ENCODE measurements around the gene CNOT10.
A peak's percentile ranks its signal among the peaks of the same experiment; 100 is the strongest.
"Not testable (repeated sequence)": the region's sequence is repeated elsewhere in the genome, so short reads cannot be mapped to it uniquely, and the experiment has no call there.

Gene CNOT10

GRCh38 chr3:32759342-32759741, 74.4 kb downstream of the CNOT10 start:
- DNase-seq (ENCODE audit: low read depth) = no peak

- DNase-seq (ENCODE audit: low read depth) = no peak
Measured at GRCh38 chr3:32764481-32764880, 79.5 kb downstream of the CNOT10 start.

- DNase-seq (ENCODE audit: low read depth) = no peak
Measured at GRCh38 chr3:32778389-32778788, 93.4 kb downstream of the CNOT10 start.

DNA sequence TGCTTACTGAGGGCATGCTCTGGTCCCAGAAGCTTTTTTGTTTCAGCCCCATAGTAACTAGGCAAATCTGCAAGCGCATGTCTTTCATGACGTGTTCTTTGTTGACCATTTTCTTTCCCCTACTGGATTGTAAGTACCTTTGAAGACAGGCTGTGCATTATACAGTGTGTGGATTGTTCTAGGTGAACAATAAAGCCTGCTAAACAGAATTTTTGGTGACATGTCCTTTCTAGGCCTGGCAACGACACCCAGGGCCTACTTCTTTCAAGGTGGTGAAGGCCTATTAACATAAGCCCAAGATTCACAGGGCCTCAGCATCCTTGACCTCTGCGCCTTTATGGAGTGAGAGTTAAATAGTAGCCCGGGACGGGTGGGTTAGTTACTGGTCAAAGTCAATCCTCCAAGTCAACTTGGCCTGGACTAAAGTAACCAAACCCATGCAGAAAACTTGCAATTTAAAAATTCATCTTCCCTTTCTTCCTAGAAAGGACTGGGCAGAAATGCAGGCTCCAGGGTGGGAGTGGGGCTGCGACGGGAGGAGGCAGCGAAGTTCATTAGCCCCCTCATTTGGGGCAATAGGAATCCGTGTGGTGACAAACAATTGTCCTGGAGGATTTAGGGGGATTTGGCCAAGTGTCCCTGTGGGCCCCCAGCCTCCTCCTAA, 95.2 kb downstream of the CNOT10 start:
- DNase-seq (ENCODE audit: low read depth) = no peak

DNA sequence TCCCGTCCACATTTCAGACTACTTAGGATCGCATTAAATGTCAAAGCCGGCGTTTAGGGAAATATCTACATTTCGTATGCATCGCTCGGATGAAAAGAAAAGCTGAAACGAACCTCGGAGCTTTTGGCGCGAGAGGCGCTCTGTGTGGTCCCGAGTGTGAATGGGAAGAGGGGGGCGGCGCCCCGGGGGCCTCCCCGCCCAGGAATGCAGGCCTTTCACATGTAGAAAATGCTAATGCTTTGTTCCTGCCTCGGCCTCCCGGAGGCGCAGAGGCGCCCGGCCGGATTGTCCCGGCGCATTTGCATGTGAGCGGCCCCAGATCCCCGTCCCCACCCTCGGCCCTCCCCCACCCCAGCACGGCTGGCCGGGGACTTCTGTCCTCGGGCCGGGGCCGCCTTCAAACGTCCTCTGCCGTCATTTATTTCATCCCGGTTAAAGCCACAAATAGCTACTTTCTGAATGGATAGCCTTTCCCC, 95.8 kb downstream of the CNOT10 start:
- no peak for DNase-seq (ENCODE audit: low read depth)

DNA sequence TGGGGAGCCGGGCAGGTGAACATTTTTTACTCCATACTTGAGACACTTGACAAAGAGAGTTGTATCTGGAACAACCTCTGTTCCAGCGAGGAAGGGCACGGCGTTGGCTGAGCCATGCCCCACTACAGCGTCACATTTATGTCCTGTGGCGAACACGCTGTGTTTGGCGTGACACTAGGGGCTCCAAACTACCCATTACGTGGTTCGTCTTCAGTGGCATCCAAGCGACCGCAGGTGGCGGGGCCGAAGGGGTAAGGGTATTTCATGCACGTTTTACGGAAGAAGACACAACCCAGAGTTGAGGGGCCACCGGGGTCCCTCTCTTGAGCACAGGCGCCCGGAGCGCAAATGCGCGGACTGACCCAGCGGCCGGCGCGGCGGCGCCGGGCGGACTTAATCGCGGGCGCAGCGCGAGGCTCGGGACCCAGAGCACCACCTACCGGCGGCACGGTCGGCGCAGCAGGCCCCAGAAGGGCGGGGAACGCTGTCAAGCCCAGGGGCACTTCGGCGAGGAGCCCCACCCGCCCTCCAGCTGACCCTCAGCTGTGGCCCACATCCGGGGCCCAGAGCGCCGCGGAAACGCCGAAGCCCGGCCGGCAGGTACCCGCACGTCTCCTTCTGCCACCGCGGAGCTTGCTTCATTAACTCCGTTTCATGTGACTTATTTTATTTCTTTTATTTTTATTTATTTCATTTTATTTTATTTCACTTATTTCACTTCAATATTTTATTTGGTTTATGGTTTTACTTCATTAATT, 96.4 kb downstream of the CNOT10 start:
- DNase-seq (ENCODE audit: low read depth) = peak; percentile 51

DNA sequence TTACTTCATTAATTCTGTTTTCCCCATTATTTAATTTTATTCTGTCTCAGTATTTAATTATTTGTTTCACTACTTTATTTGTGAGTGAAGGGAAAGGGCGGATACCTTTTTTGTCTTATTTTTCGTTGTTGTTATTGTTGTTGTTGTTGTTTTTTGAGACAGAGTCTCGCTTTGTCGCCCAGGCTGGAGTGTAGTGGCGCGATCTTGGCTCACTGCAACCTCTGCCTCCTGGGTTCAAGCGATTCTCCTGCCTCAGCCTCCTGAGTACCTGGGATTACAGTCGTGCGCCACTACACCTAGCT, 96.9 kb downstream of the CNOT10 start:
- DNase-seq (ENCODE audit: low read depth) = not testable (repeated sequence)

GRCh38 chr3:32782407-32782806, 97.4 kb downstream of the CNOT10 start:
- no peak for DNase-seq (ENCODE audit: low read depth)

DNA sequence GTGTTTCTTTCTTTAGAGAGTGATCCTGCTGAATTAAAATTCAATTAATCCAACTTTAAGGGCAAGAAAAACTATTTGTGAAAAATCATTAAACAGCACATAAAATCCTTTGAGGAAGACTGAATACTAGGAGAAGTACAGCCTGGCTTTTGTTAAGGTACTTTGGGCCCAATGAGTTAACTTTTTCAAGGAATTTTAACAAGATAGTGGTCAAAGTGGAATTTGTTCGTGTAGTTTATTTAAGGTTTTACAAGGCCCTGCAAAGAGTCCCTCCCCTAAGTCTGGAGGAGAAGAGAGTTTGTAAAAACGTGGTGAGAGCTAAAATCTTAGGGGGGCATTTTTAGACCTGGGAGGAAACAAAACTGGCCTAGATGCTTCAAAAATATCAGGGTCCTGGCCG, 106.8 kb downstream of the CNOT10 start:
- DNase-seq (ENCODE audit: low read depth) = no peak

- no peak for DNase-seq (ENCODE audit: low read depth)
Measured at GRCh38 chr3:32794487-32795308, 109.7 kb downstream of the CNOT10 start.

DNA sequence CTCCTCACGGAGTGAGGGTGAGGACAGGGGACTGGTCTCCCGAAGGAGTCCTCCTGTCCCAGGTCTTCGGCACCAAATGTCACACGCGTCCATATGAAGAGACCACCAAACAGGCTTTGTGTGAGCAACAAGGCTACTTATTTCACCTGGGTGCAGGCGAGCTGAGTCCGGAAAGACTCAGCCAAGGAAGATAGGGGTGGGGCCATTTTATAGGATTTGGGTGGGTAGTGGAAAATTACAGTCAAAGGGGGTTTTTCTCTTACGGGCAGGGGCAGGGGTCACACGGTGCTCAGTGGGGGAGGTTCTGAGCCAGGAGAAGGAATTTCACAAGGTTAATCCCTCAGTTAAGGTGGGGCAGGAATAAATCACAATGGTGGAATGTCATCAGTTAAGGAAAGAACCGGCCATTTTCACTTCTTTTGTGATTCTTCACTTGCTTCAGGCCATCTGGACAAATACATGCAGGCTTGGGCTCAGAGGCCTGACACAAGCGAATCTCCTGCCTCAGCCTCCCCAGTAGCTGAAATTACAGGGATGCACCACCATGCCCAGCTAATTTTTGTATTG, 111.5 kb downstream of the CNOT10 start:
- DNase-seq (ENCODE audit: low read depth) = not testable (repeated sequence)

DNA sequence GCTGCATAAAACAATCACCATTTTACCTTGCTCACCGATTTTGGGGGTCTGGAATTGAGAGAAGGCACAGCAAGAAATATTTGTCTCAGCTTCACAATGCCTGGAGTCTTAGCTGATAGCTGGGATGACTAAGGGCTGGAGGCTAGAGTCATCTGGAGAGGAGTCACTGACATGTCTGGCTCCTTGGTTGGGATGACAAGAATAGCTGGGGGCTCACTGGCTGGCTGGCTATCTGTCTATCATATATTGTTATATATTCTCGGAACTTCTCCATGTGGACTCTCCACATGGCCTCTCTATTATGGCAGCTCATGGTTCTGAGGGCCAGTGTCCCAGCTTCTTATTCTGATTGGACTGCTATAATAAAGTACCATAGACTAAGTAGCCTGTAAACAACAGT, 112.8 kb downstream of the CNOT10 start:
- no peak for DNase-seq (ENCODE audit: low read depth)

- DNase-seq (ENCODE audit: low read depth) = not testable (repeated sequence)
Measured at GRCh38 chr3:32801440-32801839, 116.5 kb downstream of the CNOT10 start.

DNA sequence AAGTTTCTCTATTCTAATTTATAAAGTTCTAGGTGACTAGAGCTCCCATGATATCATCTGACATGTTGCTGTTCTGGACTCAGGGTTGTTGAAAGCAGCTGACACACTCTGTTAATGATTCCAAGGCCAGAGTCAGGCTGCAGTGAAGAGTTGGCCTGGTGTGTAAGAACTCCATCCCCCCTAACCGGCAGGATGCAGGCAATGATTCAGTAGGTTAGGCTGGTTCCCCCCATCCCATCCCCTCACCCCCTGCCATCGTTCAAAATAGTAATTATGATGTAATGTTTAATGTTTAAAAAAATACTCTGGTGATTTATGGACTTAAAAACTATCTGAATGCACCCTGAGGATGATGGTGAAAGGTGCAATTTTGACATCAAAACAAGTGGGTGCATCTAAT, 128.2 kb downstream of the CNOT10 start:
- DNase-seq (ENCODE audit: low read depth) = no peak

DNA sequence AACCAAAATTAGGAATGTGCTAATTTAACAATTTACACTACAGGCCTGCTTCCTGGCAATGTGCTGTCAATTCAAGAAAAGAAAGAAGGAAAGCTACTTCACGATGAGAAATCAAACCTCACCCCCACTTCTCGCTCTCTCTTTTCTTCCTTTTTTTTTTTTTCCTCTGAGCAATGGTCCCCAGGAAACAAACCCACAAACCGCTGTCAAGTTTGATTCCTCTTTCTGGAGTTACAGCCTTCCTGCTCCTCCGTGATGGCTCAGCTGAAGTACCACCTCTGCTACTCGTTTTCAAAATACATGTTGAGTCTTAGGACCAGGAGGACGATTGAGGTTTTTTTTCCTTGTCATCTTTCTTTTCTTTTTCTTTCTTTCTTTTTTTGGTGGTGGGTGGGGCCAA, 129.4 kb downstream of the CNOT10 start:
- no peak for DNase-seq (ENCODE audit: low read depth)

- no peak for DNase-seq (ENCODE audit: low read depth)
Measured at GRCh38 chr3:32815841-32816438, 131.0 kb downstream of the CNOT10 start.

GRCh38 chr3:32816439-32817256, 131.7 kb downstream of the CNOT10 start:
- DNase-seq (ENCODE audit: low read depth) = no peak

GRCh38 chr3:32817257-32817557, 132.2 kb downstream of the CNOT10 start:
- DNase-seq (ENCODE audit: low read depth) = no peak

GRCh38 chr3:32817558-32818228, 132.7 kb downstream of the CNOT10 start, which contains the start of gene TRIM71:
Gene TRIM71 (plus strand): TSS chr3:32817997. CDS start chr3:32818081, 84 bp downstream.
- no peak for DNase-seq (ENCODE audit: low read depth)

DNA sequence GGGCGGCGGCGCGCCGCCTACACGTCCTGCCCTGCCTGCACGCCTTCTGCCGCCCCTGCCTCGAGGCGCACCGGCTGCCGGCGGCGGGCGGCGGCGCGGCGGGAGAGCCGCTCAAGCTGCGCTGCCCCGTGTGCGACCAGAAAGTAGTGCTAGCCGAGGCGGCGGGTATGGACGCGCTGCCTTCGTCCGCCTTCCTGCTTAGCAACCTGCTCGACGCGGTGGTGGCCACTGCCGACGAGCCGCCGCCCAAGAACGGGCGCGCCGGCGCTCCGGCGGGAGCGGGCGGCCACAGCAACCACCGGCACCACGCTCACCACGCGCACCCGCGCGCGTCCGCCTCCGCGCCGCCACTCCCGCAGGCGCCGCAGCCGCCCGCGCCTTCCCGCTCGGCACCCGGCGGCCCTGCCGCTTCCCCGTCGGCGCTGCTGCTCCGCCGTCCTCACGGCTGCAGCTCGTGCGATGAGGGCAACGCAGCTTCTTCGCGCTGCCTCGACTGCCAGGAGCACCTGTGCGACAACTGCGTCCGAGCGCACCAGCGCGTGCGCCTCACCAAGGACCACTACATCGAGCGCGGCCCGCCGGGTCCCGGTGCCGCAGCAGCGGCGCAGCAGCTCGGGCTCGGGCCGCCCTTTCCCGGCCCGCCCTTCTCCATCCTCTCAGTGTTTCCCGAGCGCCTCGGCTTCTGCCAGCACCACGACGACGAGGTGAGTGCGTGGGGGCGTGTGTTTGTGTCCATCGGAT, 133.4 kb downstream of the CNOT10 start:
- DNase-seq (ENCODE audit: low read depth) = no peak
